OCI-LY3 (cell line): Measurements from ENCODE around the gene NLN.

Experiments
- H2AFZ ChIP-seq: fragments of 200-600, 300-600 bp; shearing (Covaris generic); 2 replicates; pipeline ENCODE4 v1.6.0; 2014; ENCODE audit warnings: antibody characterized with exemption, low read depth, low read length
- H3K27ac ChIP-seq: fragments of 200-600, 300-600 bp; sonication (generic); 2 replicates; pipeline ENCODE4 v1.5.1; 2014; ENCODE audit warnings: mild to moderate bottlenecking, low read length, moderate library complexity, mixed read lengths
- H3K27me3 ChIP-seq: fragments of 200-600, 300-600 bp; sonication (generic); 2 replicates; pipeline ENCODE4 v1.6.1; 2014; ENCODE audit warnings: low read depth, low read length, mixed read lengths
- H3K36me3 ChIP-seq: fragments of 200-600, 300-600 bp; sonication (generic); replicated peaks from 2 replicates; pipeline ENCODE3; 2014; ENCODE audit warnings: low read depth, low read length, mixed read lengths
- H3K4me1 ChIP-seq: fragments of 300-600, 200-600 bp; sonication (generic); 2 replicates; pipeline ENCODE4 v1.6.1; 2014; ENCODE audit warnings: low read length, mixed read lengths
- H3K4me2 ChIP-seq: fragments of 200-600, 300-600 bp; sonication (generic); 2 replicates; pipeline ENCODE4 v1.6.1; 2014; ENCODE audit warnings: low read length, mixed read lengths
- H3K4me3 ChIP-seq: fragments of 300-600, 200-600 bp; sonication (generic); 2 replicates; pipeline ENCODE4 v1.5.1; 2014; ENCODE audit warnings: antibody characterized with exemption, mild to moderate bottlenecking, low read length, moderate library complexity
- H3K79me2 ChIP-seq: fragments of 300-600, 200-600 bp; shearing (Covaris generic); 2 replicates; pipeline ENCODE4 v1.6.1; 2014; ENCODE audit warnings: mild to moderate bottlenecking, low read length, mixed read lengths
- H3K9ac ChIP-seq: fragments of 300-600, 200-600 bp; shearing (Covaris generic); 2 replicates; pipeline ENCODE4 v1.6.0; 2014; ENCODE audit warnings: mild to moderate bottlenecking, low read length, moderate library complexity
- H3K9me3 ChIP-seq: fragments of 200-600, 300-600 bp; shearing (Covaris generic); 2 replicates; pipeline ENCODE4 v1.6.1; 2014; ENCODE audit warnings: low read length, mixed read lengths; ENCODE audit not compliant: insufficient read depth
- H4K20me1 ChIP-seq: fragments of 200-600, 300-600 bp; sonication (generic); 2 replicates; pipeline ENCODE4 v1.6.1; 2016; ENCODE audit warnings: low read length, mixed read lengths; ENCODE audit not compliant: insufficient read depth
- CTCF ChIP-seq: fragments of 200-600, 300-600 bp; sonication (generic); IDR thresholded peaks from 2 replicates; pipeline ENCODE4 v1.5.1; 2014; ENCODE audit warnings: antibody characterized with exemption, low read length, low read depth
- EZH2phosphoT487 ChIP-seq: fragments of 200-600 bp; shearing (Covaris generic); IDR thresholded peaks from 2 replicates; pipeline ENCODE4 v1.6.1; 2018; ENCODE audit warnings: antibody characterized with exemption, mixed run types, low read depth

The NLN gene

GRCh38 chr5:65856520-65856919 lies 134.5 kb downstream of the NLN start:
- H3K36me3 ChIP-seq, result no peaks in the 10 kb centered on the region
- no peaks in the 10 kb centered on the region for H3K27me3 ChIP-seq
- TF ChIP-seq CTCF (no peak), EZH2phosphoT487 (no peak)
- H3K4me1 ChIP-seq, result no peaks in the 10 kb centered on the region
- H3K79me2 ChIP-seq, result no peaks in the 10 kb centered on the region
- H3K9me3 ChIP-seq, result no peaks in the 10 kb centered on the region
- no peak overlapping the region for H3K4me2 ChIP-seq
- H2AFZ ChIP-seq, result no peak overlapping the region
- H3K4me3 ChIP-seq, result no peak overlapping the region
- H3K27ac ChIP-seq, result no peak overlapping the region
- H4K20me1 ChIP-seq, result no peaks in the 10 kb centered on the region
- no peak overlapping the region for H3K9ac ChIP-seq

- H2AFZ ChIP-seq, result no peak overlapping the region
- no peak overlapping the region for H3K9ac ChIP-seq
- H3K4me1 ChIP-seq, result no peaks in the 10 kb centered on the region
- H3K4me3 ChIP-seq, result no peak overlapping the region
- TF ChIP-seq EZH2phosphoT487, result no peak
- no peak for TF ChIP-seq CTCF
- H3K36me3 ChIP-seq, result no peaks in the 10 kb centered on the region
- no peak overlapping the region for H3K4me2 ChIP-seq
- H3K9me3 ChIP-seq, result no peaks in the 10 kb centered on the region
- H4K20me1 ChIP-seq, result no peaks in the 10 kb centered on the region
- no peaks in the 10 kb centered on the region for H3K79me2 ChIP-seq
- H3K27me3 ChIP-seq, result no peaks in the 10 kb centered on the region
- no peak overlapping the region for H3K27ac ChIP-seq
These were observed 136.3 kb downstream of the NLN start for GRCh38 chr5:65858316-65858715.

GRCh38 chr5:65861830-65862241 lies 139.8 kb downstream of the NLN start:
- Histone ChIP-seq H3K9ac (no peak overlapping the region), H3K27ac (no peak overlapping the region), H3K79me2 (no peaks in the 10 kb centered on the region), H2AFZ (no peak overlapping the region), H3K4me3 (no peak overlapping the region), H3K4me2 (no peak overlapping the region), H3K36me3 (no peaks in the 10 kb centered on the region), H3K9me3 (no peaks in the 10 kb centered on the region), H4K20me1 (no peaks in the 10 kb centered on the region), H3K4me1 (no peaks in the 10 kb centered on the region), H3K27me3 (no peaks in the 10 kb centered on the region)
- TF ChIP-seq EZH2phosphoT487, result no peak
- TF ChIP-seq CTCF, result no peak

- H4K20me1 ChIP-seq, result no peaks in the 10 kb centered on the region
- TF ChIP-seq CTCF (no peak), EZH2phosphoT487 (no peak)
- no peaks in the 10 kb centered on the region for H3K4me1 ChIP-seq
- no peaks in the 10 kb centered on the region for H3K79me2 ChIP-seq
- no peaks in the 10 kb centered on the region for H3K27me3 ChIP-seq
- no peak overlapping the region for H3K4me3 ChIP-seq
- H3K9me3 ChIP-seq, result no peaks in the 10 kb centered on the region
- no peak overlapping the region for H3K4me2 ChIP-seq
- H2AFZ ChIP-seq, result no peak overlapping the region
- H3K9ac ChIP-seq, result no peak overlapping the region
- H3K27ac ChIP-seq, result no peak overlapping the region
- H3K36me3 ChIP-seq, result no peaks in the 10 kb centered on the region
These were observed 140.4 kb downstream of the NLN start for GRCh38 chr5:65862384-65862783.
